DOHH2 (cell line): ENCODE data around the gene NBPF6.
"Not testable (repeated sequence)": the region's sequence is repeated elsewhere in the genome, so short reads cannot be mapped to it uniquely, and the experiment has no call there.

Experiments used
- H3F3A ChIP-seq: fragments of 200-600 bp; sonication (generic), shearing (Covaris generic); 2 replicates; pipeline ENCODE4 v1.6.0; 2016; ENCODE audit warnings: antibody characterized with exemption, mild to moderate bottlenecking; ENCODE audit not compliant: control insufficient read depth, insufficient read depth
- H3K27ac ChIP-seq: fragments of 200-600 bp; sonication (generic); 2 replicates; pipeline ENCODE4 v1.5.1; 2014; ENCODE audit warnings: low read depth, mild to moderate bottlenecking, low read length, moderate library complexity
- H3K27me3 ChIP-seq: fragments of 200-600 bp; sonication (generic); 2 replicates; pipeline ENCODE4 v1.6.1; 2014; ENCODE audit warnings: mild to moderate bottlenecking, low read length, mixed read lengths; ENCODE audit not compliant: control insufficient read depth
- H3K36me3 ChIP-seq: fragments of 200-600 bp; sonication (generic); 2 replicates; pipeline ENCODE4 v1.6.1; 2014; ENCODE audit warnings: mild to moderate bottlenecking, low read length, moderate library complexity, mixed read lengths; ENCODE audit not compliant: control insufficient read depth
- H3K4me1 ChIP-seq: fragments of 200-600 bp; sonication (generic); 2 replicates; pipeline ENCODE4 v1.6.1; 2014; ENCODE audit warnings: mild to moderate bottlenecking, low read length, mixed read lengths; ENCODE audit not compliant: control insufficient read depth
- H3K4me2 ChIP-seq: fragments of 200-600 bp; sonication (generic); 2 replicates; pipeline ENCODE4 v1.6.0; 2014; ENCODE audit warnings: mild to moderate bottlenecking, low read length, moderate library complexity
- H3K4me3 ChIP-seq: fragments of 200-600 bp; sonication (generic); 2 replicates; pipeline ENCODE4 v1.5.1; 2014; ENCODE audit warnings: mild to moderate bottlenecking, low read length, mixed read lengths
- H3K79me2 ChIP-seq: fragments of 200-600 bp; sonication (generic); 2 replicates; pipeline ENCODE4 v1.6.1; 2014; ENCODE audit warnings: mild to moderate bottlenecking, low read length, mixed read lengths; ENCODE audit not compliant: control insufficient read depth
- H3K9me2 ChIP-seq: fragments of 200-600 bp; sonication (generic); replicated peaks from 2 replicates; pipeline ENCODE4 v1.6.1; 2014; ENCODE audit warnings: mild to moderate bottlenecking, low read length, mixed read lengths; ENCODE audit not compliant: control insufficient read depth
- H3K9me3 ChIP-seq: fragments of 200-600 bp; sonication (generic); 2 replicates; pipeline ENCODE4 v1.6.1; 2014; ENCODE audit warnings: antibody characterized with exemption, low read length, mixed read lengths; ENCODE audit not compliant: control insufficient read depth, insufficient read depth
- H4K20me1 ChIP-seq: fragments of 200-600 bp; sonication (generic); 2 replicates; pipeline ENCODE4 v1.6.0; 2014; ENCODE audit warnings: low read depth, mild to moderate bottlenecking, antibody characterized with exemption, low read length, moderate library complexity; ENCODE audit not compliant: control insufficient read depth, insufficient read depth
- CTCF ChIP-seq: fragments of 200-600 bp; sonication (generic); IDR thresholded peaks from one replicate; pipeline ENCODE4 v1.5.1; 2014; ENCODE audit warnings: antibody characterized with exemption, mild to moderate bottlenecking, low read depth, low read length; ENCODE audit not compliant: poor library complexity, severe bottlenecking
- EZH2phosphoT487 ChIP-seq: fragments of 200-600 bp; sonication (generic); IDR thresholded peaks from 2 replicates; pipeline ENCODE4 v1.6.1; 2017; ENCODE audit warnings: borderline replicate concordance, mild to moderate bottlenecking, antibody characterized with exemption, low read length, moderate library complexity, mixed read lengths

The NBPF6 gene

DNA sequence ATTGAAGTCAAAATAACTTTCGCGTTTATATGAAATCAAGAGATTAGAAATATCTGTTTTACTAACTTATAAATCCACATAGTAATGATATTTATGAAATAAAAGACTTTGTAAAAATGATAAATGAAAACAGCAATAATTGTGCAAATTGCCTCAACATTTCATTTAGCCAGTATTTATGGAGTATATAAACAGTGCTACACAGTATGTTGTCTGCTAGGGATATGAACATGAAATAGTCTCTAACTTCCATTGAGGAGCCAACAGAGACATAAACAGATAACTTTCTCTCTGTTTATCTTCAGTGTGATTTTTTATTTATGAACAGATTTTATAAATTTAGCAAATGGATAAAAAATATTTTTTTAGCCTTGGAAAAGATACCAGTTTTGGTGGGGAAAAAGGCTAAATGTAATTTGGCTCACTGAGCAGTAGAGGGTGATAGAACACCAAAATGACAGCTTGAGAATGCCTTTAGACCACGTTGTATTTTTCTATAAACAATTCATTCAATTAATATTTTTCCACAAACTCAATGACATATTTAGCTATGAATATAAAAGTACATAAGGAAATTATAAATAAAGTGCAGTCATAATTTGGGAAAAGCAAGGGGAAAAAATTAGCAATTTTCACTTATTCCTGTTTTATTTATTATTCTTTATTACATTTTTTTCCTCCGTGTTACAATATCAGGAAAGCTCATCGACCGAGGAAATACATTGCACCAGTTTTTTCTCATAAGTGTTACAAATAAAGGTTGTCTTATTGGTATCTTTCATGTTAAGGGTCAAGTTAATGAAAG, 62.3 kb downstream of the NBPF6 start:
- Histone ChIP-seq H3K4me2 (no peak overlapping the region), H3K79me2 (no peaks in the 10 kb centered on the region), H4K20me1 (no peaks in the 10 kb centered on the region), H3K4me3 (no peak overlapping the region), H3K36me3 (no peaks in the 10 kb centered on the region), H3K9me3 (peaks cover 3% of the 10 kb centered on the region; the same call in 1 of the 2 replicates), H3F3A (0 out of 2 replicates have a peak, but pooled peaks cover 2% of the 10 kb centered on the region), H3K27ac (no peak overlapping the region), H3K27me3 (no peaks in the 10 kb centered on the region), H3K9me2 (no peaks in the 10 kb centered on the region), H3K4me1 (no peaks in the 10 kb centered on the region)
- TF ChIP-seq EZH2phosphoT487 = no peak
- peak; percentile 68 for TF ChIP-seq CTCF

GRCh38 chr1:108513044-108513415, 62.9 kb downstream of the NBPF6 start:
- Histone ChIP-seq H3F3A (0 out of 2 replicates have a peak, but pooled peaks cover 2% of the 10 kb centered on the region), H3K4me2 (no peak overlapping the region)

DNA sequence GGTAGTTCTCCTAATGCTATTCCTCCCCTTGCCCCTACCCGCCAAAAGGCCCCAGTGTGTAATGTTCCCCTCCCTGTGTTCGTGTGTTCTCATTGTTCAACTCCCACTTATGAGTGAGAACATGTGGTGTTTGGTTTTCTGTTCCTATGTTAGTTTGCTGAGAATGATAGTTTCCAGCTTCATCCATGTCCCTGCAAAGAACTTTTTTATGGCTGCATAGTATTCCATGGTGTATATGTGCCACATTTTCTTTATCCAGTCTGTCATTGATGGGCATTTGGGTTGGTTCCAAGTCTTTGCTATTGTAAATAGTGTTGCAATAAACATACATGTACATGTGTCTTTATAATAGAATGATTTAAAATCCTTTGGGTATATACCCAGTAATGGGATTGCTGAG, 63.8 kb downstream of the NBPF6 start:
- not testable (repeated sequence) for H3K36me3 ChIP-seq, H3K9me3 ChIP-seq, H3K9me2 ChIP-seq, H3K27me3 ChIP-seq, H3K4me1 ChIP-seq, H3F3A ChIP-seq, H3K79me2 ChIP-seq, H3K27ac ChIP-seq, H4K20me1 ChIP-seq, H3K4me2 ChIP-seq, H3K4me3 ChIP-seq

More at GRCh38 chr1:108513044-108513415, 62.9 kb downstream of the NBPF6 start:
- peaks cover 3% of the 10 kb centered on the region; the same call in 1 of the 2 replicates for H3K9me3 ChIP-seq
- H3K9me2 ChIP-seq = no peaks in the 10 kb centered on the region
- no peak for TF ChIP-seq CTCF
- no peak for TF ChIP-seq EZH2phosphoT487
- H3K27me3 ChIP-seq = no peaks in the 10 kb centered on the region
- H4K20me1 ChIP-seq = no peaks in the 10 kb centered on the region
- H3K4me3 ChIP-seq = no peak overlapping the region
- H3K36me3 ChIP-seq = no peaks in the 10 kb centered on the region
- H3K79me2 ChIP-seq = no peaks in the 10 kb centered on the region
- H3K4me1 ChIP-seq = no peaks in the 10 kb centered on the region
- no peak overlapping the region for H3K27ac ChIP-seq

- not testable (repeated sequence) for H3F3A ChIP-seq, H3K27me3 ChIP-seq, H3K4me3 ChIP-seq, H3K9me3 ChIP-seq, H3K79me2 ChIP-seq, H3K27ac ChIP-seq, H3K9me2 ChIP-seq, H4K20me1 ChIP-seq, H3K4me1 ChIP-seq, H3K36me3 ChIP-seq, H3K4me2 ChIP-seq
These were observed 67.3 kb downstream of the NBPF6 start for GRCh38 chr1:108517301-108517897.
